ENCODE data around the gene PHF21A. TPM values are rescaled to one million over a fixed set of nuclear protein-coding genes. Genes with fewer than 3 reads are reported as not detected.

Gene PHF21A
- polyA plus RNA-seq, 3 donors: 6.2 to 95.2 (median 14.0) TPM

DNA sequence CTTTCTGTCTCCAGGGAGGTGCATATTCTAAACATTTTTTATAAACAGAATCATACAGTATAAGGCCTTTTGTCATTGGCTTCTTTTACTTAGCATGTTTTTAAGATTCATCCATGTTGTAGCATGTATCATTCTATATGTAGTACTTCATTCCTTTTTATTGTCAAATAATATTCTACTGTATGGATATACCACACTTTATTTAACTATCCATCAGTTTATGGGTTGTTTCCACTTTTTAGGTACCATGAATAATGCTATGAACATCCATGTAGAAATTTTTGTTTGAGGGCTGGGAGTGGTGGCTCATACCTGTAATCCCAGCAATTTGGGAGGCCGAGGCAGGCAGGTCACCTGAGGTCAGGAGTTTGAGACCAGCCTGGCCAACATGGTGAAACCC lies 73.1 kb downstream of the PHF21A start:
- peaks cover 41% of the 10 kb centered on the region in 2 donors for H3K36me3 Mint-ChIP-seq
- Histone ChIP-seq H3K4me1 (ENCODE audit: control insufficient read depth in 1 of 2, insufficient read depth in 2 of 2, low read length in 2 of 2) (peaks cover 2 to 5% of the 10 kb centered on the region in 2 donors), H3K9ac (ENCODE audit: insufficient read depth, low read length, poor library complexity, severe bottlenecking) (no peak overlapping the region), H3K27me3 (ENCODE audit: control insufficient read depth in 2 of 2, insufficient read depth in 2 of 2, low read length in 2 of 2) (no peaks in the 10 kb centered on the region), H3K9me3 (replicated peaks in 1 of 2; ENCODE audit: control insufficient read depth in 1 of 2, insufficient read depth in 1 of 2, low read length in 2 of 2) (no peaks in the 10 kb centered on the region), H3K4me3 (replicated peaks in 1 of 3; ENCODE audit: low read depth in 2 of 3, low read length in 3 of 3) (no peak overlapping the region), H3K27ac (ENCODE audit: low read depth in 1 of 2, low read length in 2 of 2) (no peak overlapping the region), H3K4me2 (replicated peaks; ENCODE audit: extremely low read depth, low read length, poor library complexity, severe bottlenecking) (no peak overlapping the region), H4K20me1 (ENCODE audit: insufficient read depth, low read length) (peaks cover 100% of the 10 kb centered on the region), H3K36me3 (replicated peaks in 1 of 2; ENCODE audit: control insufficient read depth in 1 of 2, insufficient read depth in 2 of 2, low read length in 2 of 2) (peaks cover 11 to 63% of the 10 kb centered on the region in 2 donors), H3K79me2 (ENCODE audit: insufficient read depth, low read length) (no peaks in the 10 kb centered on the region), H2AFZ (ENCODE audit: insufficient read depth, low read depth, low read length, poor library complexity, severe bottlenecking) (no peak overlapping the region)
- peak overlapping the region in 1 of 7 donors; percentile 15 for H3K27ac Mint-ChIP-seq
- no peaks in the 10 kb centered on the region for H3K9me3 Mint-ChIP-seq
- peaks cover 0 to 3% (median 0%) of the 10 kb centered on the region in 3 donors for H3K27me3 Mint-ChIP-seq (ENCODE audit: low read depth in 3 of 3)
- WGBS (ENCODE audit: insufficient coverage): no CpG with 5 or more reads among the region's 1 CpG
- no peak overlapping the region for H3K4me3 Mint-ChIP-seq
- DNase-seq: no peak
- H3K4me1 Mint-ChIP-seq: peaks cover 25% of the 10 kb centered on the region
- intact Hi-C loops (cut with micrococcal nuclease): no loop called here
- TF ChIP-seq, protein P1, sequence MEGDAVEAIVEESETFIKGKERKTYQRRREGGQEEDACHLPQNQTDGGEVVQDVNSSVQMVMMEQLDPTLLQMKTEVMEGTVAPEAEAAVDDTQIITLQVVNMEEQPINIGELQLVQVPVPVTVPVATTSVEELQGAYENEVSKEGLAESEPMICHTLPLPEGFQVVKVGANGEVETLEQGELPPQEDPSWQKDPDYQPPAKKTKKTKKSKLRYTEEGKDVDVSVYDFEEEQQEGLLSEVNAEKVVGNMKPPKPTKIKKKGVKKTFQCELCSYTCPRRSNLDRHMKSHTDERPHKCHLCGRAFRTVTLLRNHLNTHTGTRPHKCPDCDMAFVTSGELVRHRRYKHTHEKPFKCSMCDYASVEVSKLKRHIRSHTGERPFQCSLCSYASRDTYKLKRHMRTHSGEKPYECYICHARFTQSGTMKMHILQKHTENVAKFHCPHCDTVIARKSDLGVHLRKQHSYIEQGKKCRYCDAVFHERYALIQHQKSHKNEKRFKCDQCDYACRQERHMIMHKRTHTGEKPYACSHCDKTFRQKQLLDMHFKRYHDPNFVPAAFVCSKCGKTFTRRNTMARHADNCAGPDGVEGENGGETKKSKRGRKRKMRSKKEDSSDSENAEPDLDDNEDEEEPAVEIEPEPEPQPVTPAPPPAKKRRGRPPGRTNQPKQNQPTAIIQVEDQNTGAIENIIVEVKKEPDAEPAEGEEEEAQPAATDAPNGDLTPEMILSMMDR (IDR thresholded peaks at IDR 0.05): no peak

DNA sequence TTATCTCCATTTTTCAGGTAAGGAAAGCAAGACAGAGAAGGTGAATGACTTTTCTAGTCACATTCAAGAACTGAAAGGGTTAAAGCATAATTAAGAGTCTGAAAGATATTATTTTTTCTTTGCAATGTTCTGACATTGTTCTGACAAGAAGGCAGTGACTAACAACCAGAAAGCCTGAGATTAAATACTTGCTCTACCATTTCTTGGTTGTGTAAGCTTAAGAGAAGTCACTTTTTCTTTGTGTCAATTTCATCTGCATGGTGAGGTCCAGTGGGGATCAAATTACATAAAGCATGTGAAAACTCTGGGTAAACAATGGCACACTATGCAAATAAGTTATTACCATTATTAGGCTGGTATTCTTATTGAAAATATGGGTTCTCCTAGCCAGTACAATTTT lies 73.7 kb downstream of the PHF21A start:
- Histone ChIP-seq H3K79me2 (ENCODE audit: insufficient read depth, low read length) (peaks cover 5% of the 10 kb centered on the region), H3K9ac (ENCODE audit: insufficient read depth, low read length, poor library complexity, severe bottlenecking) (no peak overlapping the region), H3K27ac (ENCODE audit: low read depth in 1 of 2, low read length in 2 of 2) (no peak overlapping the region), H3K4me2 (replicated peaks; ENCODE audit: extremely low read depth, low read length, poor library complexity, severe bottlenecking) (no peak overlapping the region), H3K4me3 (replicated peaks in 1 of 3; ENCODE audit: low read depth in 2 of 3, low read length in 3 of 3) (no peak overlapping the region), H3K36me3 (replicated peaks in 1 of 2; ENCODE audit: control insufficient read depth in 1 of 2, insufficient read depth in 2 of 2, low read length in 2 of 2) (peaks cover 10 to 63% of the 10 kb centered on the region in 2 donors), H3K27me3 (ENCODE audit: control insufficient read depth in 2 of 2, insufficient read depth in 2 of 2, low read length in 2 of 2) (no peaks in the 10 kb centered on the region), H2AFZ (ENCODE audit: insufficient read depth, low read depth, low read length, poor library complexity, severe bottlenecking) (no peak overlapping the region), H3K4me1 (ENCODE audit: control insufficient read depth in 1 of 2, insufficient read depth in 2 of 2, low read length in 2 of 2) (peaks cover 2 to 5% of the 10 kb centered on the region in 2 donors), H4K20me1 (ENCODE audit: insufficient read depth, low read length) (peaks cover 100% of the 10 kb centered on the region), H3K9me3 (replicated peaks in 1 of 2; ENCODE audit: control insufficient read depth in 1 of 2, insufficient read depth in 1 of 2, low read length in 2 of 2) (no peaks in the 10 kb centered on the region)
- intact Hi-C loops (cut with micrococcal nuclease): no loop called here
- H3K36me3 Mint-ChIP-seq: peaks cover 41 to 42% of the 10 kb centered on the region in 2 donors
- H3K27ac Mint-ChIP-seq: no peak overlapping the region
- no peaks in the 10 kb centered on the region for H3K9me3 Mint-ChIP-seq
- no peak for DNase-seq
- H3K4me1 Mint-ChIP-seq: peaks cover 25% of the 10 kb centered on the region
- H3K4me3 Mint-ChIP-seq: no peak overlapping the region
- H3K27me3 Mint-ChIP-seq (ENCODE audit: low read depth in 3 of 3): peaks cover 0 to 3% (median 0%) of the 10 kb centered on the region in 3 donors
- TF ChIP-seq, protein P1 (IDR thresholded peaks at IDR 0.05): no peak

All from CD14-positive monocyte (primary cell).